ENCODE data around the gene ADPGK. TPM values are rescaled to one million over a fixed set of nuclear protein-coding genes. Genes with fewer than 3 reads are reported as not detected.
A peak's percentile ranks its signal among the peaks of the same experiment; 100 is the strongest.

Gene ADPGK
- polyA plus RNA-seq, 3 donors from 2014 or later, result 98.9 to 139 (median 113) TPM

- Mint-ChIP-seq H3K4me3 (peak overlapping the region; percentile 88 to 97 (median 96)), H3K27ac (peak overlapping the region; percentile 85 to 98 (median 96)), H3K9me3 (no peaks in the 10 kb centered on the region), H3K36me3 (peaks cover 0 to 3% (median 0%) of the 10 kb centered on the region in 3 donors), H3K4me1 (peaks cover 62 to 80% of the 10 kb centered on the region in 2 donors), H3K27me3 (ENCODE audit: low read depth in 3 of 3) (peaks cover 9 to 21% (median 20%) of the 10 kb centered on the region in 3 donors)
- peak; percentile 82 to 84 (median 84) for DNase-seq
These were observed 1.9 kb upstream of the ADPGK start for GRCh38 chr15:72785432-72785831.

GRCh38 chr15:72784456-72784876 lies 908 bp upstream of the ADPGK start:
- Mint-ChIP-seq H3K9me3 (no peaks in the 10 kb centered on the region), H3K36me3 (peaks cover 3 to 9% (median 4%) of the 10 kb centered on the region in 3 donors), H3K4me1 (peaks cover 71 to 89% of the 10 kb centered on the region in 2 donors), H3K4me3 (peak overlapping the region; percentile 88 to 97 (median 96)), H3K27ac (peak overlapping the region; percentile 85 to 98 (median 96)), H3K27me3 (ENCODE audit: low read depth in 3 of 3) (peaks cover 9 to 21% (median 20%) of the 10 kb centered on the region in 3 donors)
- DNase-seq, result no peak

GRCh38 chr15:72783004-72783639 lies 436 bp downstream of the ADPGK start:
- H3K27ac Mint-ChIP-seq, result peak overlapping the region; percentile 97 to 99 (median 99)
- DNase-seq, result peak; percentile 54 to 68 (median 55)
- H3K4me1 Mint-ChIP-seq, result peaks cover 76 to 91% of the 10 kb centered on the region in 2 donors
- H3K27me3 Mint-ChIP-seq (ENCODE audit: low read depth in 3 of 3), result peaks cover 9 to 21% (median 20%) of the 10 kb centered on the region in 3 donors
- peak overlapping the region; percentile 96 to 98 (median 97) for H3K4me3 Mint-ChIP-seq
- no peaks in the 10 kb centered on the region for H3K9me3 Mint-ChIP-seq
- H3K36me3 Mint-ChIP-seq, result peaks cover 3 to 9% (median 8%) of the 10 kb centered on the region in 3 donors

GRCh38 chr15:72782274-72783003 lies 1.1 kb downstream of the ADPGK start:
- Mint-ChIP-seq H3K27me3 (ENCODE audit: low read depth in 3 of 3) (peaks cover 9 to 21% (median 20%) of the 10 kb centered on the region in 3 donors), H3K4me1 (peaks cover 73 to 85% of the 10 kb centered on the region in 2 donors), H3K36me3 (peaks cover 3 to 9% (median 8%) of the 10 kb centered on the region in 3 donors), H3K4me3 (peak overlapping the region; percentile 96 to 98 (median 97)), H3K27ac (peak overlapping the region; percentile 97 to 99 (median 99)), H3K9me3 (no peaks in the 10 kb centered on the region)
- DNase-seq, result peak in 1 of 3 donors; percentile 5

- DNase-seq, result no peak
- H3K27ac Mint-ChIP-seq, result peak overlapping the region; percentile 18 to 97 (median 77)
- H3K27me3 Mint-ChIP-seq (ENCODE audit: low read depth in 3 of 3), result peaks cover 9 to 21% (median 20%) of the 10 kb centered on the region in 3 donors
- peaks cover 3 to 9% (median 8%) of the 10 kb centered on the region in 3 donors for H3K36me3 Mint-ChIP-seq
- H3K9me3 Mint-ChIP-seq, result no peaks in the 10 kb centered on the region
- peaks cover 73 to 80% of the 10 kb centered on the region in 2 donors for H3K4me1 Mint-ChIP-seq
- H3K4me3 Mint-ChIP-seq, result peak overlapping the region; percentile 54 to 98 (median 96)
These were observed 1.9 kb downstream of the ADPGK start for GRCh38 chr15:72781631-72782030.

GRCh38 chr15:72778796-72779195 lies 4.8 kb downstream of the ADPGK start:
- peaks cover 52 to 71% of the 10 kb centered on the region in 2 donors for H3K4me1 Mint-ChIP-seq
- DNase-seq, result no peak
- no peak overlapping the region for H3K4me3 Mint-ChIP-seq
- H3K9me3 Mint-ChIP-seq, result no peaks in the 10 kb centered on the region
- H3K27ac Mint-ChIP-seq, result peak overlapping the region in 3 of 6 donors; percentile 16 to 34 (median 24)
- H3K27me3 Mint-ChIP-seq (ENCODE audit: low read depth in 3 of 3), result peaks cover 3 to 10% (median 8%) of the 10 kb centered on the region in 3 donors
- peaks cover 3 to 14% (median 12%) of the 10 kb centered on the region in 3 donors for H3K36me3 Mint-ChIP-seq

GRCh38 chr15:72774696-72775383 lies 8.7 kb downstream of the ADPGK start:
- Mint-ChIP-seq H3K36me3 (peaks cover 7 to 29% (median 23%) of the 10 kb centered on the region in 3 donors), H3K27me3 (ENCODE audit: low read depth in 3 of 3) (no peaks in the 10 kb centered on the region), H3K9me3 (peaks cover 0 to 2% (median 0%) of the 10 kb centered on the region in 6 donors), H3K4me1 (peaks cover 25 to 45% of the 10 kb centered on the region in 2 donors), H3K4me3 (no peak overlapping the region), H3K27ac (peak overlapping the region in 3 of 6 donors; percentile 1 to 50 (median 19))
- DNase-seq, result no peak

- Mint-ChIP-seq H3K4me3 (no peak overlapping the region), H3K36me3 (peaks cover 36 to 57% (median 36%) of the 10 kb centered on the region in 3 donors), H3K27ac (no peak overlapping the region), H3K9me3 (peaks cover 2 to 16% (median 10%) of the 10 kb centered on the region in 6 donors), H3K4me1 (peaks cover 6 to 24% of the 10 kb centered on the region in 2 donors), H3K27me3 (ENCODE audit: low read depth in 3 of 3) (no peaks in the 10 kb centered on the region)
- DNase-seq, result no peak
These were observed 12.2 kb downstream of the ADPGK start for GRCh38 chr15:72771329-72771725.

GRCh38 chr15:72770673-72771328 lies 12.8 kb downstream of the ADPGK start:
- peak overlapping the region in 2 of 6 donors; percentile 0 to 21 for H3K27ac Mint-ChIP-seq
- no peak for DNase-seq
- H3K27me3 Mint-ChIP-seq (ENCODE audit: low read depth in 3 of 3), result no peaks in the 10 kb centered on the region
- H3K4me3 Mint-ChIP-seq, result no peak overlapping the region
- peaks cover 4 to 19% of the 10 kb centered on the region in 2 donors for H3K4me1 Mint-ChIP-seq
- H3K9me3 Mint-ChIP-seq, result peaks cover 2 to 16% (median 10%) of the 10 kb centered on the region in 6 donors
- peaks cover 39 to 60% (median 40%) of the 10 kb centered on the region in 3 donors for H3K36me3 Mint-ChIP-seq

- DNase-seq, result no peak
- H3K36me3 Mint-ChIP-seq, result peaks cover 37 to 64% (median 44%) of the 10 kb centered on the region in 3 donors
- H3K27ac Mint-ChIP-seq, result no peak overlapping the region
- no peak overlapping the region for H3K4me3 Mint-ChIP-seq
- peaks cover 2 to 16% (median 10%) of the 10 kb centered on the region in 6 donors for H3K9me3 Mint-ChIP-seq
- peaks cover 5 to 23% of the 10 kb centered on the region in 2 donors for H3K4me1 Mint-ChIP-seq
- no peaks in the 10 kb centered on the region for H3K27me3 Mint-ChIP-seq (ENCODE audit: low read depth in 3 of 3)
These were observed 16.8 kb downstream of the ADPGK start for GRCh38 chr15:72766780-72767179.

GRCh38 chr15:72766025-72766424 lies 17.5 kb downstream of the ADPGK start:
- Mint-ChIP-seq H3K4me3 (no peak overlapping the region), H3K27ac (no peak overlapping the region)

GRCh38 chr15:72764656-72765055 lies 18.9 kb downstream of the ADPGK start:
- Mint-ChIP-seq H3K9me3 (peaks cover 0 to 16% (median 10%) of the 10 kb centered on the region in 6 donors), H3K36me3 (peaks cover 32 to 66% (median 46%) of the 10 kb centered on the region in 3 donors), H3K4me3 (no peak overlapping the region), H3K27ac (no peak overlapping the region), H3K4me1 (peaks cover 5 to 15% of the 10 kb centered on the region in 2 donors), H3K27me3 (ENCODE audit: low read depth in 3 of 3) (peaks cover 0 to 2% (median 0%) of the 10 kb centered on the region in 3 donors)
- DNase-seq, result no peak

More at GRCh38 chr15:72766025-72766424, 17.5 kb downstream of the ADPGK start:
- H3K4me1 Mint-ChIP-seq, result peaks cover 5 to 19% of the 10 kb centered on the region in 2 donors
- no peak for DNase-seq
- H3K9me3 Mint-ChIP-seq, result peaks cover 2 to 16% (median 10%) of the 10 kb centered on the region in 6 donors
- peaks cover 33 to 63% (median 44%) of the 10 kb centered on the region in 3 donors for H3K36me3 Mint-ChIP-seq
- H3K27me3 Mint-ChIP-seq (ENCODE audit: low read depth in 3 of 3), result no peaks in the 10 kb centered on the region
